GM18858 (cell line): ENCODE results near the gene SFXN1.

Experiments
- ATAC-seq: cut with Tn5 transposase; IDR thresholded peaks from one replicate; pipeline ENCODE4 v1.9.1; 2021; ENCODE audit not compliant: unreplicated experiment

The SFXN1 gene

DNA sequence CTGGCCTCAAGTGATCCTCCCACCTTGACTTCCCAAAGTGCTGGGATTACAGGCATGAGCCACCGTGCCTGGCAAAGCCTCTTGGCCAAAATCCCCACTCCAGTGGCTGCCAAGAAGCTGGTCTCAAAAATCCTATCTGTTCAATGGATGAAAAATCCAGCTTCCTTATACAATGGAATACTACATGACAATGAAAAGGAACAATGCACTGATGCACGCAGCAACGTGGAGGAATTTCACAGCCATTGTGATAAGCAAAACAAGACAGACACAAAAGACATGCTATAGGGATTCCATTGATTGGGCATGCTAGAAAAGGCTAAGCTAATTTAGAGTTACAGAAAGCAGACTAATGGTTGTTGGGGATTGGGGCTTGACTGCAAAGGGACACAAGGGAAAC, 13.1 kb upstream of the SFXN1 start:
- ATAC-seq, result no peak

DNA sequence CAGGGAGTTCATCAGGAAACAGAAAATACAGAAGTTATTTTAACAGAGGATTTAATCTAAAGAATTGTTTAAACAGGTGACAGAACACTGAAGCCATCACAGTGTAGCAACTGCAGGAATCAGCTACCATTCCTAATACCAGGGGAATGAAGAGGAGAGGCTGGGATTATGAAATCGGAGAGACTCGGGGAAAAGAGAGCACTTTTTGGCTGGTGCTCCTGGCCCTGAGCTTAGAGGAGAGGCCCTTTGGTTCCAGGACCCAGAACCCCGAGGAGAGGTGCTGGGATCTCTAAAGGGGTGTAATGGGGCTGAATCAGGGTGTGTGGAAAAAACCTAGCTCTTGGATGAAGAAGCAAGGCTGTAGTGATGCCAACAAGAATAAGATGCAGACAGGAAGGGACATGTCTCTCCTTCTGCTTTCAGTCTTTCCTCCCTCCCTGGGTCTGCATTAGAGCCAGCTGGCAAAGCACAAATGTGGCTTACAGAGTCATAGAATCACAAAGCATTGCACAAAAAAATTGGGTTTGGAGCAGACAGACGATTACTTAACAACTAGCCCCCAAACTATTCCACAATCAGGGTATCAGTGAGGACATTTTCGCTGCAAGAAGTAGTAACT, 11.6 kb upstream of the SFXN1 start:
- ATAC-seq, result no peak

DNA sequence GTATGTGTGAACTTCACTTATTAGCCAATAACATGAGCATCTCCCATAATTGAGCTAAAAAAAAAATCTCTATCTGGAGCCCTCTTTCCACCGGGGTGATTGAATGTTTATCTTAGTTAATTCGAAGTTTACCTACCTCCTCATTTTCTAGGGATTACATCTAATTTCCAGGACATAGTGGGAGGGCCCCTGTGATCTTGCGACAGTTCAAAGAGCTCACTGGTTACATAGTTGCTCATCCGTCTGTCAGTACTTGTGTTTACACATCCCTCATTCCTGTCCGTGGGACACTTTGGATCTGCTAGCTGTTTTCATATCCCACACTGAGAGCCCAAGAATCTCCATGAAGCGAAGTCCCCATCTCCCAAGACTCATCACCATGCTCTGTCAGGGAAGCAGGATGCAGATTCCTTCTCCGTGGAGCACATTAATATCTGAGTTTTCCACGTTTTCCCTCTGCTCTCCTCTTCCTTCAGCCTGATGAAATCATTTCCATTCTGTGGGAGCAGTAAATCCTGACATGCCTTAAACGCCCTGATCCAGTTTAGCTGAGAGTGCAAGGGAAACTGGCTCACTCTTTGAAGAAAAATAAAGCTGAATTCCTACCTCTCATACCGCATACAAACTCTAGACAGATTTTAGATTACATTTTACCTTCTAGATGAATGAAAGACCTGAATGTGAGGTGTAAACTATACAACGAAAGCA, 10.2 kb upstream of the SFXN1 start:
- ATAC-seq, result no peak

DNA sequence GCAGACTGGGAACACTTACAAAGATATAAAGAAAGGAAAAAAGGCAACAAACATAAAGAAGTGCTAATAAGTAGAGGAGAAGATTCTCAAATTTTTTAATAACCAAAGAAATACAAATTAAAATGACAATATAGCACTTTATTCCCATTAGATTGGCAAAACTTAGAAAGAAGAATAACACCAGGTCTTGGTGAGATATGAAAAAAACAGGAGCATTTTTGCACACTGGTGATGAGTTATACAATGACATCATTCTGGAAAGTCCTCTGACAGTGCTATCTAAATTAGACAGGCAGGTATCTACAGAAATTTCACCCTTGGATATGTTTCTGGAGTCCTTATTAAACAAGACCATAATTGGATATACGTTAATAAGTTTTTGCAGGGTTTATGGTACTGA, 9.5 kb upstream of the SFXN1 start:
- no peak for ATAC-seq

- ATAC-seq, result no peak
Measured at GRCh38 chr5:175469916-175470315, 8.4 kb upstream of the SFXN1 start.

DNA sequence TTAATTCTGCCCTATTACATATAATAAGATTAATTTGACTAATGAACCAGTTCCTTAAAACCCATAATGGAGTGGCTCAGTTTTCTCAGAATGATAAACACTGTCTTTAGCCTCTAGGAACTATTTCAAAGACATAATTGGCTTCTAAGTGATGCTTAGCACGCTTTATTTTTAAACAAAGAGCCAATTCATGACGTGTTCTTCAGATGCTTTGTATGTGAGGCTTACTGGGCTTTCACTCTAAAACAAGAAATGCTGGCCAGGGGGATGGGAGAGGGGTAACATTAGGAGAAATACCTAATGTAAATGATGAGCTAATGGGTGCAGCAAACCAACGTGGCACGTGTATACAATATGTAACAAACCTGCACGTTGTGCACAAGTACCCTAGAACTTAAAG, 7.6 kb upstream of the SFXN1 start:
- ATAC-seq, result no peak

- ATAC-seq, result no peak
Measured at GRCh38 chr5:175471196-175471595, 7.2 kb upstream of the SFXN1 start.

DNA sequence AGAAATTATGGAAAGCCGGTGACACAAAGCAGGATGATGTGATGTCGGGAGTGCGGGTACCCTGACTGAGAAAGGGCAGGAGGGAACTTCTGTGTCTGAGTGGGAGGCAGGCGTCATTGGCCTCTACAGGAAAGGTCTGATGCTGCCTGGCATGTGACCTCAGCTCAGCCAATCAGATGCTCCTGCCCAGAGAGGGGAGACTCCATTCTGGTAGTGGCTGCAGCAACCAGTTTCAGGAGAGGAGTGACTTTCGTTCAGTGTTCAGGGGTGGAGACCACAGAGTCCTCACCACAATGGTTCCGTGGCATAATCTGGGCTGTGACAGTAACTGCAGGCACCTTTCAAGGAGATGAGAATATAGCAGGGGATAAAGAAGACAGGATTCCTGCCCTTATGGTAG, 6.7 kb upstream of the SFXN1 start:
- no peak for ATAC-seq

DNA sequence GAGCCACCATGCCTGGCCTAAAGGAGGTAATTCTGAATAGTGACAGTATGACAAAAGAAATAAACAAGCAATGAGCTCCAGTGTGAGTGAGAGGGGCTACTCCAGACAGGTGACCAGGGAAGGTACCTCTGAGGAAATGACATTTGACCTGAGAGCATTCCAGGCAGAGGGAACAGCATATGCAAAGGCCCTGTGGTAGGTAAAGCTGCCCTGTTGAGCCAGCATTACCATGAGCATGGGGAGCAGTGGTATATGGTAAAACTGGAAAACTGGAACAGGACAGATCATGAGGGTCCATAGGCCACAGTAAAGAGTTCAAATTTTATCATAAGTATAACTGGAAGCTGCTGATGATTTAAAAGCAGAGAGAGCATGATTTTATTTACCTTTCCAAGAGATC, 6.0 kb upstream of the SFXN1 start:
- no peak for ATAC-seq

DNA sequence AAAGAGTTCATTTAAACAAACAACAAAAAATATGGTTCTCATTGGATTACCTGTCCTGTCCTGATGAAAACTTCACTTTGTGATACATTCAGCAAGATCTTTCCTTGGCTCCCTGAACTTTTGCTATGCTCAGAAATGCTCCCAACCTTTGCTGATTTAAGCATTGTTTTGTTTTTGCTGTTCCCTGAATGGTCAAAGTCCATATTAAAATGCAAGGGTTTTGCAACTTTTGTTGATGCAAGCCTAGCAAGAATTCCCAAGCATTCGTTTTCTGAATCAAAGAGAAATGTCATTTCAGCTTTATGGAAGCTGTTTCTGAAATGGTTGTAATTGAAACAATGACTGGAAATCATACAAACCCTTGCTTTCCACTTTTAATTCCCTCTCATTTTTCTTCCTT, 3.1 kb upstream of the SFXN1 start:
- ATAC-seq, result no peak

GRCh38 chr5:175477440-175477839, 920 bp upstream of the SFXN1 start:
- no peak for ATAC-seq

DNA sequence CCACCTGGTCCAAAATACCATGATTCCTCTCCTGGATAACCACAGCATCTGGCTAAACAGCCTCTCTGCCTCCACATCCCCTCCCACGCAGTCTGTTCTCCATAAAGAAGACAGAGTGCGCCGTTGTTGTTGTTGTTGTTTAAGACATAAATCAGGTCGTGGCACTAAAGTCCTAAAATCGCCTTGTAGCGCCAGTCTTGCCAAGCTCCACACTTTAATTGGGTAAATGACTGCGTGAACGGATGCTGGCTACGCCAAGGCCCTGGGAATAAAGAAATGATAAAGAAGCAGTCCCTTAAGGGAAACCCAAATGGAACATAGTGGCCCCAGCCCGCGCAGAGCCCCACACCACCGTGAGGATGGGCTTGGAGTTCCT, 364 bp upstream of the SFXN1 start:
- no peak for ATAC-seq

- ATAC-seq, result no peak
Measured at GRCh38 chr5:175479125-175479881, 943 bp downstream of the SFXN1 start.

DNA sequence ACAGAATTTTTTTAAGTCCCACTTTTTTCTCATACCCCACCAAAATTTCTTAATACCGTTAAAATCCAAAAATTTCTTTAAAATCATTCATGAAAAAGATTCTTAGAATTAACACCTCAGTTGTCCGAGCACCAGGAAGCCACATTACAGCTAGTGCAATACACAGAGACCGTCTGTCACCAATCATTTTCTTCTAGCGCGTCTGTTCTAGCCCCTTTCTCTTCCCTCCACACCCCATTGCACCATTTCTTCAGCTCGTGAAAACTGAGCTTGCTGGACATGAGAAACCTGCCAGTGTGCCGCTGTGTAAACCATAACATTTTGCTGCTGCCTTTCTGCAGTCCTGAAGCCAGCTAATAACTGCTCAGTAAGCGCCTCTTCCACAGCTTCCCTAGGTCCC, 5.0 kb downstream of the SFXN1 start:
- no peak for ATAC-seq

GRCh38 chr5:175484322-175484721, 6.0 kb downstream of the SFXN1 start:
- no peak for ATAC-seq

- ATAC-seq, result no peak
Measured at GRCh38 chr5:175484829-175485228, 6.5 kb downstream of the SFXN1 start.

DNA sequence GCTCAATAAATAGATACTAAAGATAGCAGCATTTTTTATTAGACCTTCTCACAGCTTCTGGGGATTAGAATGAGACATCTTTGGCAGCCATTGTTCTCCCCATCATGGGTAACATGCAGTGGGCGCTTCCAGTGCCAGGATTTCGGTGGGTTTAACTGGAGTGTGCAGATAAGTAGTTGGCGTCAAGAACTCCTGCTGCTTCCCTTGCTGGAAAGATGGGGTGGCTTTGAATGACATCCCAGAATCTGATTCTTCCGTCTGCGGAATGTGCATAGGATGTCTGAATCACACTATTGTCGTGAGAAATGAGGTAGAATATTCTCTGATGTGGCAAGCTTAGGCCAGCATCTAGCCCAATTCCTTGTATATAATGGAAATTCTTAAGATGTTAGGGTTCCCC, 7.3 kb downstream of the SFXN1 start:
- ATAC-seq, result no peak

DNA sequence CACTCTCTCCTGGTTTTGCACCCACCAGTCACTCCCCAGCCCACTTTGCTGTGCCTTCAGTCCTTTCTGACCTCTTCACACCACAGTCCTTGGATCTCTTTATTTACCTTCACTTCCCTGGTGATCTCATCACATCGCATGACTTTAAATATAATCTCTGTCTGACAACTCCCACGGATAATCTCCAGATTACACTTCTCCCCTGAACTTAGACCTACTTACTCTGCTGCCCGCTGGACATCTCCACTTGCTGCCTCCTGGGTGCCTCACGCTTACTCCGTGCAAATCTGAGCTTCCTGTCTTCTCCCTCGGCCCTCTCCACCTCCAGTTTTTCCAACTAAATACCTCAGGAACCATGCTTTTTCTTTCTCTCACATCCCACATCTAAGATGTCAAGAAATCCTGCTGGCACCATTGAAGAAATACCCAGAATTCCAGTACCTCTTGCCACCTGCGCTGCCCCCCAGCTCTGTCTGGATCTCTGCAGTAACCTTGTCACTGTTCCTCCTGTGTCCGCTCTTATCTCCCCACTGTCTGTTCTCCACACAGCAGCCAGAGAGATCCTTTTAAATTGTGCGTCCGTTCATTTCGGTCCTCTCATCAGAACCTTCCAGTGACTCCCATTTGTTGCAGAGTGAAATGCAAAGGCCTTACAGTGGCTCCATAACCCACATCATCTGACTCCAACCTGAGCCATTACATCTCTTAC, 9.3 kb downstream of the SFXN1 start:
- ATAC-seq, result no peak

- no peak for ATAC-seq
Measured at GRCh38 chr5:175489693-175490443, 11.5 kb downstream of the SFXN1 start.

DNA sequence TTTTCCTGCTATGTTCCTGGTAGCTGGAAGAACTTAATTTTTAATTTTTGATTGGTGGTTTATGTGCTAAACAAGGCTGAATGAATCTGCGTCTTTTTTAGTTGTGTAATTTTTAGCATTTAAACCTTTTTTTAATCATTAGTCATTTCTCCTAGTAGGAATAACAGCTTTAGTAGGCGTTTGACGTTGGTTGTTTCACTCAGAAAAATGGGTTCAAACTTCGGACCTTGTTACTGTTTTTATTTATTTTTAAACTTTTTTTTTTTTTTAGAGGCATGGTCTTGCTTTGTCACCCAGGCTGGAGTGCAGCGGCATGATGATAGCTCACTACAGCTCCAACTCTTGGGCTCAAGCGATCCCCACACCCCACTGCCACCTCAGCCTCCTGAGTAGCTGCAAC, 12.9 kb downstream of the SFXN1 start:
- no peak for ATAC-seq

DNA sequence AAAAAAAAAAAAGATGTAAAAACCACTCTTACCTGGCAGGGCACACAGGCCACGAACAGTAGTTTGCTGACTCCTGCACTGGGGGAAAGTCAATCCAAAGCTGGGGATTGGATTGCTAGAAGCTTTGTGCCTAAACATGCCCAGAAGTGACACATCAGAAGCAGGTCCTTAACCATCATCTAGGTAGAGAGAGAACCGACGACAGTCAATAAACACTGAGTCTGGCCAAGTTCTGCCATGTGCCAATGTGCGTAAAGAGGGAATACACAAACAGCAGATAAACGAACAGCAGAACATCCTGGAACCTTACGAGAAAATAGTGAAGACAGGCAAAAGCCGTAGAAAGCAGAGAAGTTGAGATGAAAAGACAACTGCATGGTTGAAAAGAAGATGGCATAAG, 14.9 kb downstream of the SFXN1 start:
- no peak for ATAC-seq
